Iris pigment epithelial cell (primary cell): Measurements from ENCODE around the gene GRM7.
"Not testable (repeated sequence)": the region's sequence is repeated elsewhere in the genome, so short reads cannot be mapped to it uniquely, and the experiment has no call there.

Experiments
- DNase-seq: peaks from one replicate; pipeline ENCODE4 v3.0.0-alpha.2; 2011; ENCODE audit warnings: low read depth

The GRM7 gene

DNA sequence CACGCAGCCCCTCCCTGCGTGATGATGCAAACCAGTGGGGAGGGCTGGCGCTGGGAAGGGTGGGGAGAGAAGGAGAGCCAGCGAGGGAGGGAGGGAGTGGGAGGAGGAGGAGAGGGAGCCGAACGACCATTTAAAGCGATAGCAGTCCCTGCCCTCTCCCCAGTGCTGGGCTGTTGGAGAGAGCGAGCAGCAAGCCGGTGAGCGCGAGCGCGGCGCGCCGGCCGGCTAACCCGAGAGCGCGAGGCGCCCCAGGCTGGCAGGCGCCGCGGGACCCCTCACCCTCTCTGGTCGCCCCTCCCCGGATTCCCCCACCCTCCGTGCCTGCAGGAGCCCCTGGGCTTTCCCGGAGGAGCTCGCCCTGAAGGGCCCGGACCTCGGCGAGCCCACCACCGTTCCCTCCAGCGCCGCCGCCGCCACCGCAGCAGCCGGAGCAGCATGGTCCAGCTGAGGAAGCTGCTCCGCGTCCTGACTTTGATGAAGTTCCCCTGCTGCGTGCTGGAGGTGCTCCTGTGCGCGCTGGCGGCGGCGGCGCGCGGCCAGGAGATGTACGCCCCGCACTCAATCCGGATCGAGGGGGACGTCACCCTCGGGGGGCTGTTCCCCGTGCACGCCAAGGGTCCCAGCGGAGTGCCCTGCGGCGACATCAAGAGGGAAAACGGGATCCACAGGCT is at the start of gene GRM7:
Gene GRM7, plus strand, starts transcription at position 162 of the 671 bp plus-strand sequence.
- DNase-seq = no peak

GRCh38 chr3:6821411-6821810 is 39.5 kb upstream of the GRM7 start:
- no peak for DNase-seq

DNA sequence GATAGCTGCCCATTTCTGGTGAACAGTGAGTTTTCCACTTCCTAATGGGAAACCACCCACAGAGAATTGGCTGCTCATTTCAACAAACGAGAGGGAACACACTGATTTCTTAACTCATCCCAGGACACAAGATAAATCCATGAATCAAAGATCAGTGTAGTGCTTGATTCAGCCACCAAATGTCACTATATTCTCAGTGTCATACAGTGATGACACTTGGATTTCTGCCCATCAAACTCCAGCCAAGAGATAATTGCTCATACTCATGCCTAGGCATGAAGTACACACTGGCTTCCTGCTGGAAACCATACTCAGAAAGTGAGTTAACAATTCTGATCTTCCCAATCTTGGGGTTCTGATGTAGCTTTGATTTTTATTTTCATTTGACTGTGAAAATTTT is 35.4 kb upstream of the GRM7 start:
- no peak for DNase-seq

- DNase-seq = no peak
These were observed 33.5 kb upstream of the GRM7 start for GRCh38 chr3:6827453-6827852.

DNA sequence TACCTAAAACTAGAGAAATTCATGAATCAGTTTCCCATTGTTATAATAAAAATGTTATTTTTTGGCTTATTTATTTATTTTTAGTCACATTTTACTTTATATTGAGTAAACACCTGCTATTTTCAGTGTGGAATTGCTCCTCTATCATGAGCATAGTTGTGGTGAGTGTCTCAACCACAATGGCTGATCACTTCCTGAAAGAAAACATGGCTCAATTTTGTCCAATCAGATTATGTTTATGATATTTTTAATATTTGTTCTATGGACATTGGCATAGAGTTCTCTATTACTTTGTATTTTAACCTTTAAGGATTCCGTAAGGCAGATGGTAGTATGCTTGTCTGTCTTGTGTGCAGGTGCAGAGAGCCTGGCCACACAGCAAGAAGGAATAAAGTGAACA is 16.2 kb upstream of the GRM7 start:
- DNase-seq = no peak

DNA sequence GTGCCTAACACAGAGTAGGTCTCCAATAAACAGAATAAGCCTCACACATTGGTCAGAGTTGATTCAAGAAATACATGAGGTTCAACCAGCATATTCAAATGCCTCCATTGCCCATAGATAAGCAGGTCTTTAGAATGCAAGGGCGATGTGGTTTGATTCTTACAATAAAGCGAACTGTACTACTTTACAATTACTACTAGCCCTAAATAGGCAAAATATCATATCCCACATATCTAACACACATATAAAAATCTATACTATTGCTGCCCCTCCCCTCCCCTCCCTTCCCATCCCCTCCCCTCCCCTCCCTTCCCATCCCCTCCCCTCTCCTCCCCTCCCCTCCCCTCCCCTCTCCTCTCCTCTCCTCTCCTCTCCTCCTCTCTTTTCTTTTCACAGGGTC is 6.7 kb upstream of the GRM7 start:
- DNase-seq = no peak

DNA sequence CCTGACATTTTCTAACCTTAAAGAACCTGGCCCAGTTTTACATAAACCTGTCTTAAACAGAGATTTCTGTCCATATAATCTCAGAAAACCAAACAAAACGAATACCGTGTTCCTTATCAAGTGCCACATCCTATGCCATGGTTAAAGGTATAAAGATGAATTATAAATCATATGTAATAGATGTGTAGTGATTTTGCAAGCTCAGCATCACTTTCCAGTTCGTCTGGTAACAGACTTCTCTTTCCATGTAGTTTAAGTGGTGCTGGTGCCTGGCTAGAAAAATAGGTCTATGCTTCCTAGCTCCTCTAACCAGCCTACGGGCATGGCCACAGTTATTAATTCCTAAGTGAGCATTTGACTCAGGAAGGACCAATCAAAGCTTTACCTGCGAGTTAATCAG is 3.4 kb upstream of the GRM7 start:
- DNase-seq = no peak

DNA sequence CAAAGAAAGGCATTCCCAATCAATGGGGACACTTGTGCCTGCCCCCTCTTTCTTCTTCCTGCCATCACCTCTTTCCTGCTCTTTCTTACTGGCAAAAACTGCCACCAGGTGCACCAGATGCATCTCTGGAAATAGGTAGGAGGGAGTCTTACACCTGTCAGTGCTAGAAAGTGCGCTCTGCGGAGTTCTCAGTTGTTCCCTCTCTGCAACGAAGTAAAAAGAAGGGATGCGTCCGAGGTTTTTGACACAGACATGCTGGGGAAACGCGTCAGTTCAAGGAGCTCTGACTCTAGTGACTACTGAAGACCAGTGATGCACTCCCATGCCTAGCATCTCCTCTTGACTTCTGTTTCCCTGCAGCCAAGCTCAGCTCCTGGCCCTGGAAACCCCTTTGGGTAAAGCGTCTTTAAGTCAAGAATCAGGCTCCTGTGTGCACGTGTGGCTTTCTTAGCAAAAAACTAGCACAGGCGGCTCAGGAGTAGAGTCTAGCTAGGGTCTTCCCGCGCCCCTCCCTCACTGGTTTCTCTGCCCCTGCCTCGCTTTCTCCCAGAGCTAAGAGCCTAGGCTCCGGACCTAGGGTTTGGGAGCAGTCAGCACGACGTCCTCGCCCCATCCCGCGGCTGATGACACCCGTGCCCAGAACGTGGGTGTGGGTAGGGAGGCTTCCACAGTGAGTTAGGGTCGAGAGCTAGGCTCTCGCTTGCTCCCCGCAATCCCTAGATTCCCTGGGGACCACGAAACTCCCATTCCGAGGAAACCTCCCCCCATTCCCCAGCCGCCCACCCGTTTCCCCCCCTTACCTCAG is 564 bp upstream of the GRM7 start:
- DNase-seq = no peak

DNA sequence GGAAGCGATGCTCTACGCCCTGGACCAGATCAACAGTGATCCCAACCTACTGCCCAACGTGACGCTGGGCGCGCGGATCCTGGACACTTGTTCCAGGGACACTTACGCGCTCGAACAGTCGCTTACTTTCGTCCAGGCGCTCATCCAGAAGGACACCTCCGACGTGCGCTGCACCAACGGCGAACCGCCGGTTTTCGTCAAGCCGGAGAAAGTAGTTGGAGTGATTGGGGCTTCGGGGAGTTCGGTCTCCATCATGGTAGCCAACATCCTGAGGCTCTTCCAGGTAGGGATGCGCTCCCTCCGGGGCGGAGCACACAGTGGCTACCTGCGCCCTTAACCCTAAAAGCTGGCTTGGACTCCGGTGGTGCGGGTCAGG is 698 bp downstream of the GRM7 start:
- no peak for DNase-seq

- no peak for DNase-seq
These were observed 1.3 kb downstream of the GRM7 start for GRCh38 chr3:6862041-6862879.

DNA sequence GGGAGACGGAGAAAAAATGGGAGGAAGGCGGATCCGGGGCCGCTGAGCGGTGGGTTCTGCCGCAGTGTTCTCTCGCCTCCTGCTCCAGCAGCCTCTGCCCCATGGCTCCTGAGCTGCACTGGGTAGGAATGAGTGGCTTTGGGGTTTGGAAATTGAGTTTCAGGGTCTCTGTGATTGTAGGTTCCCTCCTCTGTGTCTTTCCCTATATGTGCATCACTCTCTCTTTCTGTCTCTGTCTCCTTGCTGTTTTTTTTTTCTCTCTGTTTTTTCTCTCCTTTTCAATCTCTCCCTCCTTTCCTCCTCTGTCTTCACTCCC is 1.9 kb downstream of the GRM7 start:
- DNase-seq = no peak

DNA sequence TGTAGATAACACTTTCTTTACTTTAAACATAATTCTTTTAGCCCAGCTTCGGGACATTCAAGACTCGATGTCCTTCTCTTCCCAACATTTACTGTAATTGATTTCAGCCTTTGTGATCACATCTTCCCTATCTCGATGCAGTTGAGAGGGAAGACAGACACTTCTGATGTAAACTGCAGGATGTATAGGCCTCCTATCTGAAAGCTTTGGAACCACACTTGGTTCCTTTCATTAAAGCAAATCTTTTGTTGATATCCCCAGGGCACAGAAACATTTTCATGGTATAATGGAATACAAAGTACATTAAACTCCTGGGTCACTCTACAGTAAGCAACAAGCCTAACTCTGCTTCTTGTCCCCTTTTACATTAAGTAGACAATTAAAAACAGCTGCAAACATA is 6.4 kb downstream of the GRM7 start:
- DNase-seq = no peak

- DNase-seq = no peak
These were observed 17.8 kb downstream of the GRM7 start for GRCh38 chr3:6878731-6879130.

DNA sequence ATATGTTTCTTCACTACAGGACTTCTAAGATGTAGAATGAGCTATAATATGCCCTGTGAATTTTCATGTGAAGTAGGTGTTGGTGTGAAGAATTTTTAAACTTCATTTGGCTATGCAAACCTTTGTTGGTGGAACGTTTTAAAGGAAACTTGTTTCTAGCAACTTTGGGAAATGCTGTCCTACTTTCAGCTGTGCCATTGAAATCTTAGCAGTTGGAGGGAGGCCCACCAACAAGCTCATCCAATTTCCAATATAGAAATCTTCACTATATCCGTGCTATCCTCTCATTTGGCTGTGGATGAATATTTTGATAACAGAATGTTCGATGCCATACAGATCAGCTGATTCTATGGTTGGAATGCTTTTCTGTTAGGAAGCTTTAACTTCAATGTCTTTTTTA is 51.3 kb downstream of the GRM7 start:
- no peak for DNase-seq

- no peak for DNase-seq
These were observed 55.0 kb downstream of the GRM7 start for GRCh38 chr3:6915898-6916297.

- no peak for DNase-seq
These were observed 60.2 kb downstream of the GRM7 start for GRCh38 chr3:6921066-6921465.

GRCh38 chr3:6921876-6922275 is 61.0 kb downstream of the GRM7 start:
- no peak for DNase-seq

- no peak for DNase-seq
These were observed 67.1 kb downstream of the GRM7 start for GRCh38 chr3:6928064-6928463.

DNA sequence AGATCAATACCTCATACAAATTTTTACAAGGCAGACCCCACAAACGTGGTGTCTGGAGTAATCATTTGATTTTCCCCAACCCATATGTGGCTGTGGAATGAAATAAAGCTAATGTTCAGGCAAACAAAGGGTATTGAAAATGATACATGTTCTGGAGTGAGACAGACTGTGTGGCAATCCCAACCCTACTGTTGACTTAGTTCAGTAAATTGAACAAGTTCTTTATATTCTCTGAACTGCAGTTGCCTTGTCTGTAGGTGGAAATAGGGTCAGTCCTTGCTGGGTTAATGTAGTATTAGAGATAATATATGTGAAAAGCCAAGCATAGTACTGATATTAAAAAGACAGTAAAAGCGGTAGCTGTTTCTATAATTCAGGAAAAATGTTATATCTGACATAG is 69.0 kb downstream of the GRM7 start:
- DNase-seq = no peak

DNA sequence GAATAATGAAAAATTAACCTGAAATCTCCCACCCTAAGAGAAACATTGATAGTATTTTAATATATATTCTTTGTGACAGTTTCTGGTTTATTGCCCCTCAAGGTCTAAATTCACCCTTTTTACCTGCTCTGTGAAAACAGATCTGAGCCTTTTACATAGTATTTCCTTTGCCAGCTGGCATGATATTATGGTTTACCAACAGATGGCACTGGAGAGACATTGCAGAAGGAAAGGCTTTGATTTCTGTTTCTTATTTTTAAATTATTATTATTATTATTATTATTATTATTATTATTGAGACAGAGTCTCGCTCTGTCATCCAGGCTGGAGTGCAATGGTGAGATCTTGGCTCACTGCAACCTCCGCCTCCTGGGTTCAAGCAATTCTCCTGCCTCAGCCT is 74.5 kb downstream of the GRM7 start:
- DNase-seq = not testable (repeated sequence)

- DNase-seq = no peak
These were observed 75.1 kb downstream of the GRM7 start for GRCh38 chr3:6935970-6936369.

DNA sequence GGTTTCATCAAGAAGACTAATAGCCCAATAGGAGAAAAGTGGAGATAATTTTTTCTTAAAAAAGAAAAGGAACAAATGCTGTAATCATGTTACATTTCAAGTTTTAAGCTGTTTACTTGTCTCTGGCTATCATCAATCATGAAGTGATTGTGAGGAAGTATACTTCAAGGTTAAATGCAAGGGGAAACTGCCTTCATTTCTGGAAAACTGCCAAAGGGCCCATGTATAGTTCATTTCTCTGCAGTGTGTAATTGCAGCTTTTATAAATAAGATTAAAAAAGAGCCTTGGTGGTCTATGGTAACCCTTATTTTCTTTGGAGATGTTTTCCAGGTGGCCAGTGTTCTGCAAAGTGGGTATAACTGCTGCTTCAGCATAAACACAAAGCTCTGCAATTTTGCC is 101.9 kb downstream of the GRM7 start:
- DNase-seq = no peak

DNA sequence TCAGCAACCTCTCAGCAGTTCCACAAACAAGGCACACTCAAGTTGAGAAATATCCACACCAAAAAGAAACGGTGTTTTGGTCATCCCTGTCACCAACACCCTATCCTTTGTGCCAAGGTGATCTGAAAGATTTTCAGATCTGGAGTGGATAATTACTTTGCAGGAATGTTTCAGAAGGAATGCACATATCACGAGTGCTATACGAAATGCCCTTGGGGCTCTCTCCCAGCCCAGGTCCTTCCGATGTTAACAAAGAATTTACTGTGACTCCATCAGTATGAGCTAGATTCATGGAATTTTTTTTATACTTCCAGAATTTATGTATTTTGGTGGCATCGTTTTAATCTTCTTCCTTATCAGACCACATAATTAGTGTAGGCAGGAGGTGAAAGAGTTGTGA is 105.0 kb downstream of the GRM7 start:
- no peak for DNase-seq
